ENCODE results near the gene C6orf52.

DNA sequence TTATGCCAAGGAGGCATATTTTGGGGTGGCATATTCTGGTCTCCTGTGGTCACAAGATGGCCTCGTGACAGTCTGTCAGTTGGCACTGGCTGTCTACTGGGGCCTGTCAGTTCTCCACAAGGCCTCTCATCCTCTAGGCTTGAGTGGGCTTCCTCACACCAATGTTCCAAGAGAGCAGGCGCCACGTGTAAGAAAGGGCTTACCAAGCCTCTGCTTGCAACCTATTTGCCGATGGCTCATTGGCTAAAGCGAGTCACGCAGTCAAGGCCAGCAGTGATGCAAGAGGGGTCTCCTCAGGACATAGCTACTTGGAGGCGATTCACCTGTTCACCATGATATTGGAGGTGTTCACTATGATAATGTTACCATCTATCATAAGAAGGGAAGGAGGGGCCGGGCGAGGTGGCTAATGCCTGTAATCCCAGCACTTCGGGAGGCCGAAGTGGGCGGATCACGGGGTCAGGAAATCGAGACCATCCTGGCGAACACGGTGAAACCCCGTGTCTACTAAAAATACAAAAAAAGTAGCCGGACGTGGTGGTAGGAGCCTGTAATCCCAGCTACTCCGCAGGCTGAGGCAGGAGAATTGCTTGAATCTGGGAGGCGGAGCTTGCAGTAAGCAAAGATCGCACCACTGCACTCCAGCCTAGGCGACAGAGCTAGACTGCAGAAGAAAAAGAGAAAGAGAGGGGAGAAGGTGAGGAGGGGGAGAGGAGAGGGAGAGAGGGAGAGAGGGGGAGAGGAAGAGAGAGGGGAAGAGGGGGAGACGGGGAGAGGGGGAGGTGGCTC, 35.3 kb downstream of the C6orf52 start:
- TF ChIP-seq, protein P1, sequence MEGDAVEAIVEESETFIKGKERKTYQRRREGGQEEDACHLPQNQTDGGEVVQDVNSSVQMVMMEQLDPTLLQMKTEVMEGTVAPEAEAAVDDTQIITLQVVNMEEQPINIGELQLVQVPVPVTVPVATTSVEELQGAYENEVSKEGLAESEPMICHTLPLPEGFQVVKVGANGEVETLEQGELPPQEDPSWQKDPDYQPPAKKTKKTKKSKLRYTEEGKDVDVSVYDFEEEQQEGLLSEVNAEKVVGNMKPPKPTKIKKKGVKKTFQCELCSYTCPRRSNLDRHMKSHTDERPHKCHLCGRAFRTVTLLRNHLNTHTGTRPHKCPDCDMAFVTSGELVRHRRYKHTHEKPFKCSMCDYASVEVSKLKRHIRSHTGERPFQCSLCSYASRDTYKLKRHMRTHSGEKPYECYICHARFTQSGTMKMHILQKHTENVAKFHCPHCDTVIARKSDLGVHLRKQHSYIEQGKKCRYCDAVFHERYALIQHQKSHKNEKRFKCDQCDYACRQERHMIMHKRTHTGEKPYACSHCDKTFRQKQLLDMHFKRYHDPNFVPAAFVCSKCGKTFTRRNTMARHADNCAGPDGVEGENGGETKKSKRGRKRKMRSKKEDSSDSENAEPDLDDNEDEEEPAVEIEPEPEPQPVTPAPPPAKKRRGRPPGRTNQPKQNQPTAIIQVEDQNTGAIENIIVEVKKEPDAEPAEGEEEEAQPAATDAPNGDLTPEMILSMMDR (IDR thresholded peaks at IDR 0.05) = no peak
- TF ChIP-seq, protein P2, sequence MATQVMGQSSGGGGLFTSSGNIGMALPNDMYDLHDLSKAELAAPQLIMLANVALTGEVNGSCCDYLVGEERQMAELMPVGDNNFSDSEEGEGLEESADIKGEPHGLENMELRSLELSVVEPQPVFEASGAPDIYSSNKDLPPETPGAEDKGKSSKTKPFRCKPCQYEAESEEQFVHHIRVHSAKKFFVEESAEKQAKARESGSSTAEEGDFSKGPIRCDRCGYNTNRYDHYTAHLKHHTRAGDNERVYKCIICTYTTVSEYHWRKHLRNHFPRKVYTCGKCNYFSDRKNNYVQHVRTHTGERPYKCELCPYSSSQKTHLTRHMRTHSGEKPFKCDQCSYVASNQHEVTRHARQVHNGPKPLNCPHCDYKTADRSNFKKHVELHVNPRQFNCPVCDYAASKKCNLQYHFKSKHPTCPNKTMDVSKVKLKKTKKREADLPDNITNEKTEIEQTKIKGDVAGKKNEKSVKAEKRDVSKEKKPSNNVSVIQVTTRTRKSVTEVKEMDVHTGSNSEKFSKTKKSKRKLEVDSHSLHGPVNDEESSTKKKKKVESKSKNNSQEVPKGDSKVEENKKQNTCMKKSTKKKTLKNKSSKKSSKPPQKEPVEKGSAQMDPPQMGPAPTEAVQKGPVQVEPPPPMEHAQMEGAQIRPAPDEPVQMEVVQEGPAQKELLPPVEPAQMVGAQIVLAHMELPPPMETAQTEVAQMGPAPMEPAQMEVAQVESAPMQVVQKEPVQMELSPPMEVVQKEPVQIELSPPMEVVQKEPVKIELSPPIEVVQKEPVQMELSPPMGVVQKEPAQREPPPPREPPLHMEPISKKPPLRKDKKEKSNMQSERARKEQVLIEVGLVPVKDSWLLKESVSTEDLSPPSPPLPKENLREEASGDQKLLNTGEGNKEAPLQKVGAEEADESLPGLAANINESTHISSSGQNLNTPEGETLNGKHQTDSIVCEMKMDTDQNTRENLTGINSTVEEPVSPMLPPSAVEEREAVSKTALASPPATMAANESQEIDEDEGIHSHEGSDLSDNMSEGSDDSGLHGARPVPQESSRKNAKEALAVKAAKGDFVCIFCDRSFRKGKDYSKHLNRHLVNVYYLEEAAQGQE (IDR thresholded peaks at IDR 0.05; ENCODE audit: insufficient read depth in 1 of 2, low read depth in 2 of 2, low read length in 1 of 2) = no peak

All from Panc1 (cell line).